Mesendoderm (in vitro differentiated cells): ENCODE data around the gene MFN1.
A peak's percentile ranks its signal among the peaks of the same experiment; 100 is the strongest.

Source experiments
- DNase-seq: peaks from one replicate; pipeline ENCODE4 v3.0.0; 2013
- H2AK5ac ChIP-seq: 2 replicates; pipeline ENCODE4 v1.6.1; 2013; ENCODE audit warnings: low read length, inconsistent platforms
- H2BK120ac ChIP-seq: 2 replicates; pipeline ENCODE4 v1.6.1; 2013; ENCODE audit warnings: low read depth, mild to moderate bottlenecking, low read length, moderate library complexity, mixed read lengths
- H2BK15ac ChIP-seq: replicated peaks from 2 replicates; pipeline ENCODE4 v1.6.1; 2013; ENCODE audit warnings: low read depth, mild to moderate bottlenecking, moderate library complexity
- H2BK5ac ChIP-seq: 2 replicates; pipeline ENCODE4 v1.6.1; 2013; ENCODE audit warnings: low read length, inconsistent platforms
- H3K18ac ChIP-seq: 2 replicates; pipeline ENCODE4 v1.6.1; 2013; ENCODE audit warnings: mild to moderate bottlenecking, low read length, mixed read lengths
- H3K23ac ChIP-seq: one replicate; pipeline ENCODE4 v1.6.1; 2013; ENCODE audit warnings: low read length
- H3K27ac ChIP-seq: 2 replicates; pipeline ENCODE4 v1.5.1; 2013; ENCODE audit warnings: low read depth, mild to moderate bottlenecking, inconsistent platforms, low read length, moderate library complexity
- H3K27me3 ChIP-seq: 2 replicates; pipeline ENCODE4 v1.6.1; 2013; ENCODE audit warnings: low read length, control low read depth, mild to moderate bottlenecking, inconsistent platforms; ENCODE audit not compliant: insufficient read depth, poor library complexity
- H3K36me3 ChIP-seq: 2 replicates; pipeline ENCODE4 v1.6.1; 2013; ENCODE audit warnings: low read length, inconsistent platforms; ENCODE audit not compliant: control insufficient read depth, insufficient read depth
- H3K4ac ChIP-seq: one replicate; pipeline ENCODE4 v1.6.1; 2013; ENCODE audit warnings: low read depth, mild to moderate bottlenecking, low read length, moderate library complexity
- H3K4me1 ChIP-seq: 2 replicates; pipeline ENCODE4 v1.6.1; 2013; ENCODE audit warnings: low read depth, low read length, inconsistent platforms; ENCODE audit not compliant: control insufficient read depth
- H3K4me2 ChIP-seq: 2 replicates; pipeline ENCODE4 v1.6.1; 2013; ENCODE audit warnings: low read length
- H3K4me3 ChIP-seq: 2 replicates; pipeline ENCODE4 v1.5.1; 2013; ENCODE audit warnings: mild to moderate bottlenecking, low read length
- H3K56ac ChIP-seq: one replicate; pipeline ENCODE4 v1.6.1; 2013; ENCODE audit warnings: low read length
- H3K79me1 ChIP-seq: 2 replicates; pipeline ENCODE4 v1.6.1; 2013; ENCODE audit warnings: low read length, inconsistent platforms
- H3K79me2 ChIP-seq: 2 replicates; pipeline ENCODE4 v1.6.1; 2013; ENCODE audit warnings: mild to moderate bottlenecking, low read length; ENCODE audit not compliant: control insufficient read depth, insufficient read depth
- H3K9ac ChIP-seq: 2 replicates; pipeline ENCODE4 v1.6.1; 2013; ENCODE audit warnings: low read length, inconsistent platforms
- H4K5ac ChIP-seq: one replicate; pipeline ENCODE4 v1.6.1; 2013; ENCODE audit warnings: low read length
- H4K8ac ChIP-seq: one replicate; pipeline ENCODE4 v1.6.1; 2013; ENCODE audit warnings: low read depth, mild to moderate bottlenecking, control low read depth, low read length, moderate library complexity
- WGBS: extraction: QIAGEN DNeasy Blood & Tissue Kit; methylation state at CpG from one replicate; pipeline ENCODE4 v1.1.7; 2013; ENCODE audit warnings: low lambda C conversion rate, missing lambda C conversion rate; ENCODE audit not compliant: insufficient coverage; ENCODE audit errors: extremely low coverage; 5-methylcytosine and 5-hydroxymethylcytosine counted together

Gene MFN1

GRCh38 chr3:179369621-179370020 lies 22.1 kb downstream of the MFN1 start:
- Histone ChIP-seq H2BK120ac (no peak overlapping the region), H2AK5ac (no peak overlapping the region), H4K8ac (no peak overlapping the region), H3K27ac (no peak overlapping the region), H3K79me1 (no peaks in the 10 kb centered on the region), H2BK15ac (no peak overlapping the region), H4K5ac (no peak overlapping the region), H3K4me1 (no peaks in the 10 kb centered on the region), H3K79me2 (no peaks in the 10 kb centered on the region), H3K23ac (no peak overlapping the region), H3K4me3 (no peak overlapping the region), H3K56ac (no peak overlapping the region), H2BK5ac (no peak overlapping the region), H3K4ac (no peak overlapping the region), H3K4me2 (no peak overlapping the region), H3K27me3 (no peaks in the 10 kb centered on the region), H3K18ac (no peak overlapping the region), H3K9ac (no peak overlapping the region), H3K36me3 (no peaks in the 10 kb centered on the region)
- no peak for DNase-seq
- WGBS, result no CpG with 5 or more reads among the region's 1 CpG

- Histone ChIP-seq H3K27ac (no peak overlapping the region), H3K36me3 (no peaks in the 10 kb centered on the region), H3K79me2 (no peaks in the 10 kb centered on the region), H3K23ac (no peak overlapping the region), H3K9ac (no peak overlapping the region), H3K56ac (no peak overlapping the region), H3K18ac (no peak overlapping the region), H3K4me3 (no peak overlapping the region), H2BK5ac (no peak overlapping the region), H2AK5ac (no peak overlapping the region), H3K4ac (no peak overlapping the region), H4K5ac (no peak overlapping the region), H3K4me2 (no peak overlapping the region), H3K27me3 (no peaks in the 10 kb centered on the region), H4K8ac (no peak overlapping the region), H3K79me1 (no peaks in the 10 kb centered on the region), H3K4me1 (no peaks in the 10 kb centered on the region), H2BK120ac (no peak overlapping the region), H2BK15ac (no peak overlapping the region)
- DNase-seq, result peak; percentile 6
- WGBS, result no CpG with 5 or more reads among the region's 6 CpGs
Observed at GRCh38 chr3:179373938-179374337, 26.4 kb downstream of the MFN1 start.

- Histone ChIP-seq H2BK5ac (no peak overlapping the region), H3K4ac (no peak overlapping the region), H4K8ac (no peak overlapping the region), H3K27me3 (no peaks in the 10 kb centered on the region), H2BK15ac (no peak overlapping the region), H3K36me3 (peaks cover 1% of the 10 kb centered on the region), H3K56ac (no peak overlapping the region), H4K5ac (no peak overlapping the region), H2AK5ac (no peak overlapping the region), H3K79me1 (no peaks in the 10 kb centered on the region), H3K4me3 (no peak overlapping the region), H3K79me2 (no peaks in the 10 kb centered on the region), H3K18ac (no peak overlapping the region), H3K4me2 (no peak overlapping the region), H3K27ac (no peak overlapping the region), H3K4me1 (no peaks in the 10 kb centered on the region), H2BK120ac (no peak overlapping the region), H3K9ac (no peak overlapping the region), H3K23ac (no peak overlapping the region)
- no peak for DNase-seq
- WGBS, result no CpG with 5 or more reads among the region's 12 CpGs
Observed at GRCh38 chr3:179375091-179375999, 27.8 kb downstream of the MFN1 start.

- Histone ChIP-seq H3K4me3 (no peak overlapping the region), H3K4me2 (no peak overlapping the region), H3K36me3 (peaks cover 4% of the 10 kb centered on the region), H2BK120ac (no peak overlapping the region), H2BK15ac (no peak overlapping the region), H4K8ac (no peak overlapping the region), H3K79me2 (no peaks in the 10 kb centered on the region), H3K27me3 (no peaks in the 10 kb centered on the region), H3K9ac (no peak overlapping the region), H3K79me1 (no peaks in the 10 kb centered on the region), H3K56ac (no peak overlapping the region), H3K18ac (no peak overlapping the region), H3K23ac (no peak overlapping the region), H4K5ac (no peak overlapping the region), H3K4me1 (no peaks in the 10 kb centered on the region), H2AK5ac (no peak overlapping the region), H3K4ac (no peak overlapping the region), H3K27ac (no peak overlapping the region), H2BK5ac (no peak overlapping the region)
- WGBS, result no CpG with 5 or more reads among the region's 1 CpG
- no peak for DNase-seq
Observed at GRCh38 chr3:179376474-179376873, 29.0 kb downstream of the MFN1 start.

- Histone ChIP-seq H3K9ac (no peak overlapping the region), H3K4ac (no peak overlapping the region), H4K5ac (no peak overlapping the region), H3K27ac (no peak overlapping the region), H3K56ac (no peak overlapping the region), H2BK15ac (no peak overlapping the region), H2BK120ac (no peak overlapping the region), H4K8ac (no peak overlapping the region), H2BK5ac (no peak overlapping the region), H2AK5ac (no peak overlapping the region), H3K79me1 (no peaks in the 10 kb centered on the region), H3K36me3 (no peaks in the 10 kb centered on the region), H3K4me2 (no peak overlapping the region), H3K18ac (no peak overlapping the region), H3K23ac (no peak overlapping the region), H3K4me3 (no peak overlapping the region), H3K27me3 (no peaks in the 10 kb centered on the region), H3K4me1 (no peaks in the 10 kb centered on the region), H3K79me2 (no peaks in the 10 kb centered on the region)
- WGBS, result no CpG with 5 or more reads among the region's 1 CpG
- DNase-seq, result no peak
Observed at GRCh38 chr3:179391906-179392305, 44.4 kb downstream of the MFN1 start.
